Kasumi-1 (cell line): ENCODE results near the gene FAM156A.
"Not testable (repeated sequence)": the region's sequence is repeated elsewhere in the genome, so short reads cannot be mapped to it uniquely, and the experiment has no call there.

ENCODE experiments used
- DNase-seq, 2 experiments: peaks; one replicate each; lab custom pipeline; 2025; lab: John Stamatoyannopoulos, UW

FAM156A gene, protein sequence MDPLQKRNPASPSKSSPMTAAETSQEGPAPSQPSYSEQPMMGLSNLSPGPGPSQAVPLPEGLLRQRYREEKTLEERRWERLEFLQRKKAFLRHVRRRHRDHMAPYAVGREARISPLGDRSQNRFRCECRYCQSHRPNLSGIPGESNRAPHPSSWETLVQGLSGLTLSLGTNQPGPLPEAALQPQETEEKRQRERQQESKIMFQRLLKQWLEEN

DNA sequence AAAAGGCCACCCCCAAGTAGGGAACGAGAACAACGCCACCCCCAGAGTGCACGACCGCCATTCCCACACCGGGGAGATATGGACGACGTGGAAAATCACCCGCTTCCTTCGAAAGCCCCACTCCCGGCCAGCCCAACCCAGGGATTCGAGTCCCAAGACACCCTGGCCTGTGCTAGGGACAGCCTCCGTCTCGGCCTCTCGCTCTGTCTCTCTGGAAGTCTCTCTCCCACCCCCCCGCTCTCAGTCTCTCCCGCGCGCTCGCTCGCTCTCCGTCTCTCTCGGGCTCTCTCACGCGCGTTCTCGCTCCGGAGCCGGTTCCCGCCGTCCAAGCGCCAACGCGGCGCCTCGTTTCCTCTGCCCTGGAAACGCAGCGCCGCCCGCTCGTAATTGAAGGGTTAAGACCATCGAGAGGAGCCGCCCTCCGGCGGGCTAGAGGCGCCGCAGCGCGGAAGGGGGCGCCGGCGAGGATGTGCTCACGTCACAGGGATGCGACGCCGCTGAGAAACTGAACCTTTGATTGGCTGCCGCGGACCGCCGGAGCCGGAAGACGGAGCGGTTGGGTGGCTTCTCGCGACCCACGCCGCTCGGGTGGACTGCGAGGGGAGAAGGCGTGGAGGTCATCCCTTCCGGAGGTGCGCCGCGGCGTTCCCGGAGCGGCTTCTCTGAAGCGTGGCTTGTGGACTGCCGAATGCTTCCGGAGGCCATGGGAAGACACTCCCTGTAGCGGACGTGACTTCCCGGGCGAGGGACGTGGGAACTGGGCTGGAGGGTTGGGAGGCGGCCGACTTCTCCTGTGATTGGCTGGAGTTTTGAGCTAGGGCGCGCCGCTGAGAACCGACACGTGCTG lies at the start of gene FAM156A:
FAM156A (minus strand) TSS at position 406 of the 847 bp plus-strand sequence. CDS start 9,930 bp downstream, outside the sequence.
- not testable (repeated sequence) for DNase-seq

DNA sequence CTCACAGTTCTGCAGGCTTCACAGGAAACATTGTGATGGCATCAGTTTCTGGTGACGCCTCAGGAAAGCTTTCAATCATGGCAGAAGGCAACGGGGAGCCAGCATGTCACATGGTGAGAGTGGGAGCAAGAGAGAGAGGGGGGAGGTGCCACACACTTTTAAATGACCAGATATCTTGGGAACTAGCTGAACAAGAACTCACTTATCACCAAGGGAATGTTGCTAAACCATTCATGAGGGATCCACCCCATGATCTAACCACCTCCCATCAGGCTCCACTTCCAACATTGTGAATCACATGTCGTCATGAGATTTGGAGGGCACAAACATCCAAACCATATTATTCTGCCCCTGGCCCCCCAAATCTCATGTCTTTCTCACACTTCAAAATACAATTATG lies 47.0 kb upstream of the FAM156A start:
- no peak for DNase-seq

DNA sequence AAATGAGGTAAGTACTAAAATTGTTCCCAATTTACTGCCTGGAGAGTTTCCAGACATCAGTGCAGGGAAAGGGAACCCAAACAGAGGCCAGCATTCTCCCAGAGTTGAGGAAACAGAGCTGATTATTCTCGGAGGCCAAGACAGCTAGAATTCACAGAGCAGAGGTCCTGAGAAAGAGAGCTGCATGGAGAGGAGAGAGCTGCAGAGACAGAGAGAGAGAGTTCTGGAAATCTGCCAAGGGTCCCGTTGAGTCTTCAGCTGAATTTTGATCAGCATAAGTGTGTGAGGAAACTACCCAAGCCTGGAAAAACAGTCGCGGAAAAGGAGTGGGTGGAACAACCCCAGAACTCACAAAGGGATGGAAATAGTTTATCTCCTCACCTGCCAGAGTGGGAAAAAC lies 46.5 kb upstream of the FAM156A start:
- no peak for DNase-seq

DNA sequence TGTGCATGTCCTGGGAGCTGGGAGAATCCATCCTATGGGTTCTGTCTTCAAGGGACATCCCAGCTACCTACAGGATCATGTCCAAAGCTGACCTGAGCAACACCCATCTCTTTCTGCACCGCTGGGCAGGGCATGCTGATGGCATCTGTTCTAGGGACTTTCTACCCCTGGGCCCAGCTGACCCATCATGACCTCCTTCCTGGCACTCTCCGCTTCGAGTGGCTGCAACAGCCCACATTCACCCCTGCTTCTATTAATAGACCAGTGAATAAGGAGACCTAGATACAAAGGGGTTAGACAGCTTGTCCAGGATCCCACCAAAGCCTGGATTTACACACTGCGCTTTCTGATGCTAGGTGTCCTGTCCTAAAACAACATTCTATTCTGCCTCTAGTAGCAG lies 45.7 kb upstream of the FAM156A start:
- DNase-seq = no peak

DNA sequence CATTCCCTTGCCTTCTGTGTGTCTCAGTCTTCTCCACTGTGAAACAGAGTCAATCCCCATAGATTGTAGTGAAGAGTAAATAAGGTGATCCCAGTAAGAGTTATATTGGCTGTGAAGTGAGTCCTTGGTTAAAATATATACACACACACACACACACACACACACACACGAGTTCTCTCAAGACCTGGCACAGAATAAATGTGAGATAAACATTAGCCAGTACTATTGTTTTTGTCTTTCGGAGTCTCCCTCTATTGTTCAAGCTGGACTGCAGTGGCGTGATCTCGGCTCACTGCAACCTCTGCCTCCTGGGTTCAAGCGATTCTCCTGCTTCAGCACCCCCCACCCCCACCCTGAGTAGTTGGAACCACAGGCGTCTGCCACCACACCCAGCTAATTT lies 44.8 kb upstream of the FAM156A start:
- DNase-seq = no peak

DNA sequence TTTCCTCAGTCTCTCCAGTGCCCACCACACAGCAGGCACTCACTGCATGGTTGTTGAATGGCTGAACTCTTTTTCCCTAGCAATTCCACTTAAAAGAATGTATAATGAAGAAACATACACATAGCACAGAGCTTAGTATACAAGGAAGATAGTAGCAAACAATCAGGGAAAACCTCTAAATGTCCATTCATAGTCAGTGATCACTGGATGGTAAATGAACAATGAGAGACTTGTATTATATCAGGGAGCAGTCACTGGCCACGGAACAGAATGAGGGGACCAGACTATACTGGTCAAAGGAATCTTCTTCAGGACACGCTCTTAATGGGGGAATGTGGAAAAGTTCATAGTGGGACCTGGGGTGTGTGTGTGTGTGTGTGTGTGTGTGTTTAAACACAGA lies 43.6 kb upstream of the FAM156A start:
- no peak for DNase-seq

DNA sequence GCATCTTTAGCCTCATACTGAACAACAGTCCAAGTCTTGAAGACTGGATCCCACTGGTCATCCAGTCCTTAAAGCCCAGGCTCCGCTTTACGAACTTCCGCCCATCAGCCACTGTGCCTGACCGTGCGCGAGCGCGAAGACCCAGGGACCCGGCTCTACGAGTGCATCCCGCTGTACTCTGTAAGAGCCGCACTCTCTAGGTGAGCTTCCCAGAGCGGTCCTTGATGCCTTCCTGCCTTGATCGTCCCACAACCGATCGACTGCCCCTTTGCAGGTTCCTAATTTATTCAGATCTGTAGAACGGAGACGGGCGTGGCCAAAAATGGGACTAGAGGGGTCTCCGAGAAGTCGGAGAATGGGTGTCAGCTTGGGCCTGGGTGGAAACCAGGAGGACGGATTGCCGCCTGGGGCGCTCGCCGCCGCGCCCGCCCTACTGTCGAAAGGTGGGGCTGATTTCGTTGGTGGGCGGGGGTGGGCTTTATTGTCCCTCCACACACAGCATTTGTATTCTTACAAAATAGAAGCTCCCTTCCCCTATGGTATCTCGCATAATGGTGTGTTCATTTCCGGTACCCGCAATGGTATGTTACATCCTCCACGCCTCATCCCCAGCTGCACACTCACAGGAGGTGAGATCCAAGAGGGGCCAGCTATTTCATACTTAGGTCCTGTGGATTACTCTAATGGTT lies 42.3 kb upstream of the FAM156A start:
- DNase-seq = no peak

DNA sequence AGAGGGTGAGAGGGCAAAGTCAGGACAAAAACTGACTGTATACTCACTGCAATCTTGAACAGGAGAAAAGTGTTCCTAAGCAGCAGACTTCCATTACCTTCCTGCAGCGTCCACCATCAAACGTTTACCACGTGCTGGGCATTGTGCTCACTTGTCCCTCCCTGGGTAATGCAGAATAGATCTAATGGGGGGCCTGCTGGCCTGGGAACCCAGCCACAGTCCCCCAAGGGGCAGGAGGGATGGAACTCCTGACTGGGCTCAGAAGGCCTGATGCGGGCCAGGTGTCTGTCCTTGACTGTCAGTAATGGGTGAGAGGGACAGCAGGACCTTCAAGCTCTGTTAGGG lies 37.6 kb upstream of the FAM156A start:
- DNase-seq = no peak

DNA sequence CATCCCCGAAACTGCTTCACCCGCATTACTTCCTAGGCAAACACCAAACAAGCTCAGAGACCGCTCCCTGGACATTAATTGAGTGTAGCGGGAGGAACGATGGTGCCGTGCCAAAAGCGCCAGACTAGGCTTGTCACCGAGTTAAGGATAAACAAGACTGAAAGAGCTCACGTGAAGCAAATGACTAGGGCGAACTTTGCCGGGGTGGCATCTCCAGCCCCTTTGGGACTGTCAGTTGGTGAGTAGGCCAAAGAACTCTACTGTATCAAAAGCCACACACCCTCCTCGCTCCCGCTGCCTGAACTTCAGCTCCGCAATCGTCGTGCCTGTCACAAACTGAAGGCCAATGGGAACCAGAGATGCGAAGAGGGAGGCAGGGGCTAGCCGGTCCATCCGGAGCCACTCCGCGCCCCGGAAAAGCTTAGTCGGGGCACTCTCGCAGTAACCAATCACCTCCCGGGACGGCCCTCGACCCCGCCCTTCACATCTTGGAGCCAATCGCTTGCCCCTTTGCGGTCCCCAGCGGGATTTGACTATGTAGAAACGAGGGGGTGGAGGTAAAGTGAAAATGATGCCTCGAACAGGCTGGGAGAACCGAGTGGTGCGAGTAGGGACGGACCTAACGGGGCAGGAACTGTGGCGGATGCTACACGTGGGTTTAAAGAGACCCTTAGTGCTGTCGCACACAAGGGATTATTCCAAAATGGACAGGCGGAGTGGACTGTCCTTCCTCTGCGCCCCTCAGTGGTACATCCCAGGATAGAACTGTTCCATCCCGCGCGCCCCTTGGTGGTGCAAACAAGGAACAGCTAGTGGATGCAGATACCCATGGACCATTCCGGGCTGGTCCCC lies 37.0 kb upstream of the FAM156A start:
- peak; percentile 93 for DNase-seq

DNA sequence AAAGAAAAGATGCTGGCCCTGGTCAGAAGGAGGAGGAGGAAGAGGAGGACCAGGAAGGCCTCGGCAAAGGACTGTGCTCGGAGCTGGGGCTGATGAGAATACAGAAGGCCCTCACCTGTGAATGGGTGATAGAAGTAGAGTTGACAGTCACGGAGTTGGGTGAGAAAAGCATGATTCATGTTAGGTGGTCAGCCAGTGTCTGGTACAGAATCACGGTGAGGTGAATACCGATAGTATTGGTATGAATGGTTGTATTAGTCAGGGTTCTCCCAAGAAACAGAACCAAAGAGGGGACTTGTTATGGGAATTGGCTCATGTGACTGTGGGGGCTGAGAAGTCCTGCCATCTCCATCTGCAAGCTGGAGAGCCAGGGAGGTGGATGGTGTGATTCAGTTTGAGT lies 32.5 kb upstream of the FAM156A start:
- no peak for DNase-seq

DNA sequence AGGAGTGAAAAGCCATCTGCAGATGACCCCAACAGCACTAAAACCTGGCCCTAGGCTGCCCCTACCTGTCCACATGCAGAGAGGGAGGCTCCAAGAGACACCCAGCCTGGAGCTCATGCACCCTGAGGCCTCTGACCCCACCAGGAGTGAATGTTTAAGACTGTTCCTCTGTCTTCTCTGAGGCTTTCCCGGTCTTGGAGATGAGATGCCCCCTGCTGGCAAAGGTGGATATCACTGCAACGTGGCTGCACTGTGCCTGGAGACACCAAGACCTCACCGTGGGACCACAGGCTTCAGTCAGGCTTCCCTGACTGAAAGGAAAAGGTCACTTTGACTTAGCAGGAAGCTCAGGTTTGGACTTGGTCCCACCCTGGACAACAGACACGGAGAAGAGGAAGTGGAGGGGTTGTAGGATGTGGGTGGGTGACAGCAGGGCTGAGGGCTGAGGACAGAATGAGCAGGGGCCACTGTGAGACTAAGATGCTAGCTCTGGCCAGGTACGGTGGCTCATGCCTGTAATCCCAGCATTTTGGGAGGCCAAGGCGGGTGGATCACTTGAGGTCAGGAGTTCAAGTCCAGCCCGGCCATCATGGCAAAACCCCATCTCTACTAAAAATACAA lies 31.8 kb upstream of the FAM156A start:
- peak; percentile 14 to 45 for DNase-seq

DNA sequence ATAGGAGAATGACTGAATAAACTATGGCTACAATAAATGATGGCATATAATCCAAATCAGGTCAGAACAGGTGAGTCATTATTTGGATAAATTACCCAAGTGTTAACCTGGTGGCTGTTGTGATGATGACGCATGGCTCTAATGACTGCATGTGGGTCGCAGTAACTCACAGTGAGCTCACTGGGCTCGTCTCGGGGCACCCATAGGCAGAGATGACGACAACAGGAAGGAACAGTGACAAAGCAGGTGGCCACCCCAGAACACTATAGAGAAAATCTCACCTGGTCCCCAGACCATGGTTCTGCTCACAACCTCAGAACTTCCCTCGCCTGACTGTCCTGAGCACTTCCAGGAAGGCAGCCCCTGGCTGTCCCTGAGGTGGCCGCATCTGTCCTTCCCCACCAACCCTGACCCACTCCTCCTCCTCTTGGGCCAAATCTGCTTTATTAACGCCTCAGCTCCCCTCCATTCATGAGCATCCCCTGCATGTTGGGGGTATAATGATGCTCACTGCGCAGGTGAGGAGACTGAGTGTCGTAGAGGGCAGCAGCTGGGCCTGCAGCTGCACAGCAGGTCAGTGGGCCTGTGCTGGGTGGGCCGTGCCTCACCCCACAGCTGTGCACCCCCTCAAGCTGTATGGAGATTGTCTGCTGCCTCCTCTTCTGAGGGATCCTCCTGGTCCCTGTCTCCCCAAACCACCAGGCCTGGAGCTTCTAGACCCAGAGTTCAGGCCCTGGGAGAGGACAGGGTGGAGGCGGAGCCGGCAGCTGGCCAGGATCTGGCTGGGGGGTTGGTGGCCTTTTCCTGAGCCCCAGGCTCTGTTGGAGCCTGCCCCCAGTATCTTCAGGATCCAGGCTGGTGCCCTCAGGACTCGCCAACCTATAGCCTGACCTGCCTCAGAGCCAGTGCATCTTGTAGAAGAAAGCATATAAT lies 30.9 kb upstream of the FAM156A start:
- DNase-seq = no peak

DNA sequence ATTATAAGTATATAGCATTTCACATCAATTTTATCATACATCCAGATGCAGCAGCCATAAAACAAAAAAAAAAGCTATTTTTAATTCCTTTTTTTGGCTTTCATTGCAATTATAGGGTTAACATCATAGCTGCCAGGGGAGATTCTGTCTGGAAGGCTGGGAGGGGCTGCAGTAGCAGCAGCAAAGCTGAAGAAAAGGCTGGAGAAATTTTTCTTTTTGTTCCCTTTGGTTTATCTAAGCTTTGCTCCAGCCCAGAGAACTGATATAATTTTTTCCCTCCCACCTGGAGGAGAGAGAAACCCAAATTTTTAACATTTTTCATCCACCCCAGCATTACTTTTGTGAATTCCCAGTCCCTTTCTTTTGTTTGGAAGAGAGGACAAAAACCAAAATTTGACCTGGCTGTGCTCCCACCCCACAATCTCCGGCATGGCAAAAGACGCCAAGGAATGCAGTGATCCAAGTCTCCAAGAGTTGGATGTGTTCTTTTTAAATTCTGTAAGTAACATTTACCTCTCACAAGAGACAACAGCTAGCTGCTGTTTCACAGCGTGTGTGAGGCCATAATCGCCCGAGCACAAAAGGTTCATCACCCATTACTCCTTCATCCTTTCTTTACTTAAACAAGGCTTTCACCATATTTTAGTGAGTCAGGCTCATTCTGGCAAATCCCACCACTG lies 25.1 kb upstream of the FAM156A start:
- DNase-seq = no peak

DNA sequence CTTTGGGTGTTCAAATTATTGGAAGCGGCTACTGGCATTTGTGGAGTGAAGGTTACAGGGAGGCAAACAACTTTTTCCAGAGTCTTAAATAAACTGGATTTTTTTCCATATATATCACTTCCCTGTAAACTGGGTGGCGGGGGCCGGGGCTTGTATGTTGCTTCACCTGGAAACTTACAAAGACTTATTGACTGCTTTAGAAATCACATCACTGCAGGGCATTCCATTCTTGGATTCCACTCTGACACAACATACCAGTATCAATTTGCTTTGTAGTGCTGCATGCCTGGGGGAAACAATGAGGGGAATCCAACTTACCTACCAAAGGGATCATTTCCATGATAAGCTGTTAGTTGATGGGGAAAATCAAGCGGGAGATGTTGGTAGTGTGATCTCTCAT lies 21.7 kb upstream of the FAM156A start:
- no peak for DNase-seq

DNA sequence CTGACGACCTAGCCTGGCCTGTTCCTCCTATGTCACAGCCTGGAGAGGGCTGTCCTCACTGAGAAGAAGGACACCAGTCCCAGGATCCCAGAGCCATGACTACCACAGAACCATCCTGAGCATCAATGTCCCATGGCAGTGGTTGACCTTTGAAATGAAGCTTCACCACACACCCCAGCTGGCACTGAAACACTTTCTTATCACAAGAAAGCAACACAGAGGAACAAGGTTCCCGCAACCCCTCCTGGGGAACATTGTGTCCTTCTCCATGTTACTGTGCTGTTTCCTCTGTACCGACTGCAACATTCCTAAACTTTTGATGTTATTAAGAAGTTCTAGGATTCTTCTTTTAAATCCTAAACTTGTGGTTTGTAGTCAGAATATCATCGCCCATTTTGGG lies 21.2 kb upstream of the FAM156A start:
- no peak for DNase-seq

DNA sequence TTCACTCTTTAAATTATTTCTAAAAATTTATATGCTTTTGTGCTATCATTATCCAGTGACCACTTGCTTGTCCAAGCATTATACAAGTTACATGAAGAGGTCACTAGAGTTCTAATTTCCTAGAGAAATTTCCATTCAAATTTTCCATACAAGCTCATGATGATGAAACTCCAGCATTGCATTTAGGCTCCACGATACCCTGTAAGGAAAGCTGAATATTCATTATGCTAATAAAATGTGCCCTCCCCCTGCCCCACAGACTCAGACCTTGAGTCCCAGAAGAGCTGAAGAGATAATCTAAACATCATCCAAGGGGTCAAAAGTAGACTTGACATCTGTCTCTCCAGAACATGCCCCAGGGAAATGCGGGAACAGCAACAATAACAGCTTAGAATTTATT lies 19.6 kb upstream of the FAM156A start:
- no peak for DNase-seq

DNA sequence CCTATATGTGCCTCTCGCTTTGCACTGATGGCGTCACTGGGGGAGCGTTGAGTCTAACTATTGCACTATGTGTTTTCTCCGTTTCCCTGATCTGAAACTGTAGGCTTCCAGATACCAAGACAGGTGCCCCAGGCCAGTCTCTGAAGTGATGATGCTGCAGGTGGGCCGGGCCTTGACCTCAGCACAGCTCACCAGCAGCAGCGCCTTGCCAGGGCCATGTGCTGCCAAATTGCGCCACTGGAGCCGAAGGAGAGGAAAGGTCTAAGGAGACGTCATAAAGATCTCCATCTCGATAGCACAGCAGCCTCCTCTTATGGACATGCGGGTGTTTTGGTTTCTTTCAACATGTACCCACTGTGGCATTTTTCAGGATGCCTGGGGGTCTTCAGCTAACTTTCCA lies 17.3 kb upstream of the FAM156A start:
- not testable (repeated sequence) for DNase-seq

DNA sequence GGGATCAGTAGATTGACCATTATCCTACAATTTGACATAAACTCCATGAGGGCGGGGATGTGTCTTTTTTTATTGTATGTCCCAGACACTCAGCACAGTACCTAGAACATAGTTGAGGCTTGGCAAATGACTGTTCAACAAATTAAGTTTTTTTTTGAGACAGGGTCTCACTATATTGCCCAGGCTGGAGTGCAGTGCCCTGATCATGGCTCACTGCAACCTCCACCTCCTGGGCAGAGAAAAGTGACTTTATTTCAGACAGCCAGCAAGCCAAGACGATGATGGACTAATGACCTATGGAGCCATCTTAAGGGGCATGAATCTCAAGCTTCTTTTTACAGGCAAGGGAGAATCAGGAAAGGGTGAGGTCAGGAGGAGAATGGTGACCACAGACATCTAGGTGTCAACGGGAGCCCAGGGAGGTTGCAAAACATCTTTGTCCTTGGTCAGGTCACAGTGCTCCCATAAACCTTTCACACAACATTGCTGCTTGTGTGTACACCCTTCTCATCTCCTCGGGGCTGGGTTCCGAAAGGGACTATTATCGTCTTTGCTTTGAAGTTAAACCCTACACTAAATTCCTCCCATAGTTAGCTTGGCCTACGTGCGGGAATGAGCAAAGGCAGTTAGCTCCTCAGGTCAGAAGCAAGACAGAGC lies 16.1 kb upstream of the FAM156A start:
- DNase-seq = not testable (repeated sequence)

DNA sequence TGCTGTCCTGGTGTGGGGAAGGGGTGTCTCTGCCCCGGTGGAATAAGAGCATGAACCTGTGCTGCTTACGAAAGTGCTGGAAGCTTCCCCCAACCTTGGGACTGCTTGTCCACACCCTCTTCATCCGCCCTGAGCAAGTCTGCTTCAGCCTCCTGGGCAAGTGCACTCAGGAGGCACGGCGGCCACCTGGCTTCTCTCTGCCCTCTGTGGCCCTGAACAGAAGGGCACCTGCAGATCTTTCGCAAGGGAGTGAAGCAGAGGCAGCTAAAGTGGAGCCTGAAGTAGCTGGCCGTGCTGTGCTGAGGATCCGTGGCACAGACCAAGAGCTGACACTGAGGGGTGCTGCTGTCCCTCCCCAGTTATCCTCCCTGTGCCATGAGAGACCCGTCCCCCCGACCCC lies 9.6 kb upstream of the FAM156A start:
- not testable (repeated sequence) for DNase-seq
